Astrocyte (in vitro differentiated cells and primary cell): ENCODE measurements around the gene TTYH2. TPM values are rescaled to one million over a fixed set of nuclear protein-coding genes. Genes with fewer than 3 reads are reported as not detected.

Experiments used
- DNase-seq: peaks from one replicate; pipeline ENCODE4 v3.0.0-alpha.2; 2010; ENCODE audit warnings: low read depth
- FAIRE-seq: peaks from 2 replicates; lab custom pipeline; 2011; peaks lifted over from hg19 to GRCh38; lab: Jason Lieb, UNC
- H2AFZ ChIP-seq: 2 replicates; pipeline ENCODE4 v1.6.0; 2012; ENCODE audit warnings: low read depth, low read length, inconsistent platforms
- H3K27ac ChIP-seq: 2 replicates; pipeline ENCODE4 v1.5.1; 2011; ENCODE audit warnings: low read depth, low read length, inconsistent platforms
- H3K27me3 ChIP-seq: 2 replicates; pipeline ENCODE4 v1.6.0; 2011; ENCODE audit warnings: low read length, inconsistent platforms; ENCODE audit not compliant: insufficient read depth
- H3K36me3 ChIP-seq: 2 replicates; pipeline ENCODE4 v1.5.1; 2011; ENCODE audit warnings: low read length, inconsistent platforms; ENCODE audit not compliant: insufficient read depth
- H3K4me1 ChIP-seq: 2 replicates; pipeline ENCODE4 v1.5.1; 2011; ENCODE audit warnings: low read length, inconsistent platforms; ENCODE audit not compliant: insufficient read depth
- H3K4me2 ChIP-seq: 2 replicates; pipeline ENCODE4 v1.6.0; 2012; ENCODE audit warnings: low read length, inconsistent platforms
- H3K4me3 ChIP-seq: 2 replicates; pipeline ENCODE4 v1.5.1; 2011; ENCODE audit warnings: low read depth, mild to moderate bottlenecking, low read length, inconsistent platforms; ENCODE audit not compliant: insufficient read depth
- H3K79me2 ChIP-seq: 2 replicates; pipeline ENCODE4 v1.6.0; 2012; ENCODE audit warnings: mild to moderate bottlenecking, low read length, inconsistent platforms; ENCODE audit not compliant: insufficient read depth
- H3K9ac ChIP-seq: 2 replicates; pipeline ENCODE4 v1.6.0; 2012; ENCODE audit warnings: mild to moderate bottlenecking, low read length, inconsistent platforms
- H3K9me3 ChIP-seq: 2 replicates; pipeline ENCODE4 v1.5.1; 2012; ENCODE audit warnings: low read depth, mild to moderate bottlenecking, low read length, inconsistent platforms; ENCODE audit not compliant: insufficient read depth
- H4K20me1 ChIP-seq: 2 replicates; pipeline ENCODE4 v1.6.0; 2012; ENCODE audit warnings: low read length, inconsistent platforms; ENCODE audit not compliant: insufficient read depth
- H3K27ac Mint-ChIP-seq: one replicate; pipeline ENCODE4 v1.8.0; 2021; ENCODE audit warnings: mild to moderate bottlenecking, mixed read lengths; ENCODE audit not compliant: unreplicated experiment
- H3K27me3 Mint-ChIP-seq: one replicate; pipeline ENCODE4 v1.8.0; 2021; ENCODE audit warnings: low read depth, mixed read lengths; ENCODE audit not compliant: unreplicated experiment
- H3K36me3 Mint-ChIP-seq: one replicate; pipeline ENCODE4 v1.8.0; 2021; ENCODE audit warnings: low read depth, mixed read lengths; ENCODE audit not compliant: unreplicated experiment
- H3K4me1 Mint-ChIP-seq: one replicate; pipeline ENCODE4 v1.8.0; 2021; ENCODE audit warnings: low read depth, mixed read lengths; ENCODE audit not compliant: unreplicated experiment
- H3K4me3 Mint-ChIP-seq: one replicate; pipeline ENCODE4 v1.8.0; 2021; ENCODE audit warnings: mild to moderate bottlenecking, moderate library complexity, mixed read lengths; ENCODE audit not compliant: unreplicated experiment
- H3K9me3 Mint-ChIP-seq: one replicate; pipeline ENCODE4 v1.8.0; 2021; ENCODE audit warnings: mild to moderate bottlenecking, mixed read lengths; ENCODE audit not compliant: unreplicated experiment
- CTCF ChIP-seq: IDR thresholded peaks from 2 replicates; pipeline ENCODE4 v1.5.1; 2011; ENCODE audit warnings: low read depth, mild to moderate bottlenecking, inconsistent platforms, low read length, moderate library complexity; ENCODE audit not compliant: insufficient read depth
- EZH2 ChIP-seq: IDR thresholded peaks from 2 replicates; pipeline ENCODE4 v1.6.1; 2012; ENCODE audit warnings: mild to moderate bottlenecking, low read length, inconsistent platforms; ENCODE audit not compliant: insufficient read depth
- total RNA-seq: library from RNA; stranded (reverse); gene quantifications from 2 replicates; pipeline ENCODE4 v1.2.1, GENCODE V29; 2021

Gene TTYH2
- total RNA-seq, 1 donor from 2014 or later, result 8.0 TPM

GRCh38 chr17:74257311-74257710 is 43.9 kb downstream of the TTYH2 start:
- H3K9me3 ChIP-seq, result no peaks in the 10 kb centered on the region
- H3K9me3 Mint-ChIP-seq, result no peaks in the 10 kb centered on the region
- H3K27ac ChIP-seq, result no peak overlapping the region
- FAIRE-seq (no peak), DNase-seq (no peak)
- no peak overlapping the region for H3K4me2 ChIP-seq
- H3K36me3 Mint-ChIP-seq, result peaks cover 4% of the 10 kb centered on the region
- H3K4me3 ChIP-seq, result no peak overlapping the region
- H4K20me1 ChIP-seq, result no peaks in the 10 kb centered on the region
- H3K36me3 ChIP-seq, result no peaks in the 10 kb centered on the region
- no peaks in the 10 kb centered on the region for H3K79me2 ChIP-seq
- peaks cover 3% of the 10 kb centered on the region for H3K27me3 ChIP-seq
- no peak overlapping the region for H2AFZ ChIP-seq
- TF ChIP-seq CTCF (no peak), EZH2 (no peak)
- H3K4me1 Mint-ChIP-seq, result peaks cover 4% of the 10 kb centered on the region
- H3K9ac ChIP-seq, result no peak overlapping the region
- H3K4me1 ChIP-seq, result no peaks in the 10 kb centered on the region
- peaks cover 27% of the 10 kb centered on the region for H3K27me3 Mint-ChIP-seq
- no peak overlapping the region for H3K27ac Mint-ChIP-seq
- no peak overlapping the region for H3K4me3 Mint-ChIP-seq

- peaks cover 4% of the 10 kb centered on the region for H3K4me1 Mint-ChIP-seq
- FAIRE-seq (no peak), DNase-seq (no peak)
- H3K27ac Mint-ChIP-seq, result no peak overlapping the region
- no peak overlapping the region for H3K4me2 ChIP-seq
- no peaks in the 10 kb centered on the region for H3K36me3 Mint-ChIP-seq
- H3K27ac ChIP-seq, result no peak overlapping the region
- no peak overlapping the region for H3K4me3 ChIP-seq
- no peak for TF ChIP-seq CTCF
- no peak for TF ChIP-seq EZH2
- H3K4me3 Mint-ChIP-seq, result no peak overlapping the region
- no peaks in the 10 kb centered on the region for H3K36me3 ChIP-seq
- H2AFZ ChIP-seq, result no peak overlapping the region
- H3K27me3 Mint-ChIP-seq, result peaks cover 24% of the 10 kb centered on the region
- peaks cover 3% of the 10 kb centered on the region for H3K27me3 ChIP-seq
- no peaks in the 10 kb centered on the region for H3K4me1 ChIP-seq
- no peaks in the 10 kb centered on the region for H3K9me3 Mint-ChIP-seq
- no peaks in the 10 kb centered on the region for H3K9me3 ChIP-seq
- no peak overlapping the region for H3K9ac ChIP-seq
- H4K20me1 ChIP-seq, result no peaks in the 10 kb centered on the region
- no peaks in the 10 kb centered on the region for H3K79me2 ChIP-seq
These were observed 46.5 kb downstream of the TTYH2 start for GRCh38 chr17:74259667-74260524.

GRCh38 chr17:74260525-74260850 is 47.1 kb downstream of the TTYH2 start:
- Histone ChIP-seq H3K9me3 (no peaks in the 10 kb centered on the region), H3K4me1 (no peaks in the 10 kb centered on the region), H3K36me3 (no peaks in the 10 kb centered on the region), H3K9ac (no peak overlapping the region), H3K27ac (no peak overlapping the region), H3K27me3 (peaks cover 3% of the 10 kb centered on the region), H4K20me1 (no peaks in the 10 kb centered on the region), H3K4me3 (no peak overlapping the region), H3K79me2 (no peaks in the 10 kb centered on the region), H2AFZ (no peak overlapping the region), H3K4me2 (no peak overlapping the region)
- no peak for TF ChIP-seq CTCF
- no peak for TF ChIP-seq EZH2
- H3K36me3 Mint-ChIP-seq, result no peaks in the 10 kb centered on the region
- DNase-seq (no peak), FAIRE-seq (no peak)
- H3K4me3 Mint-ChIP-seq, result no peak overlapping the region
- no peaks in the 10 kb centered on the region for H3K9me3 Mint-ChIP-seq
- H3K4me1 Mint-ChIP-seq, result peaks cover 4% of the 10 kb centered on the region
- no peak overlapping the region for H3K27ac Mint-ChIP-seq
- H3K27me3 Mint-ChIP-seq, result peaks cover 24% of the 10 kb centered on the region
